SK-N-SH (cell line): ENCODE data around the gene CC2D2B. TPM values are rescaled to one million over a fixed set of nuclear protein-coding genes. Genes with fewer than 3 reads are reported as not detected.

Experiments
- CTCF ChIA-PET: fragments of 300-600, 350-600 bp; formaldehyde crosslinking; extraction: SDS; loops from one replicate; lab custom pipeline; 2021; lab: Yijun Ruan, JAX
- POLR2A ChIA-PET: fragments of 350-600 bp; sonication (Branson Sonifier 250); formaldehyde crosslinking; extraction: SDS; loops from one replicate; lab custom pipeline; 2020; ENCODE audit warnings: antibody characterized with exemption, inconsistent platforms; lab: Yijun Ruan, JAX
- DNase-seq: peaks from one replicate; pipeline ENCODE4 v3.0.0; 2012
- H2AFZ ChIP-seq: fragments of 200-600 bp; sonication (generic); 2 replicates; pipeline ENCODE4 v1.8.1; 2016; ENCODE audit warnings: antibody characterized with exemption, mild to moderate bottlenecking, low read depth
- H3F3A ChIP-seq: fragments of 200-600 bp; sonication (generic); replicated peaks from 2 replicates; pipeline ENCODE3; 2016; ENCODE audit warnings: antibody characterized with exemption, mild to moderate bottlenecking; ENCODE audit not compliant: insufficient read depth
- H3K27ac ChIP-seq, 2 experiments: fragments of 200-500 bp in 1 of 2; fragments of 200-600 bp in 1 of 2; sonication (Bioruptor generic) in 1 of 2; sonication (generic), shearing (Covaris generic) in 1 of 2; 2 replicates each; pipeline versions ENCODE4 v1.5.1 to v1.6.1; 2014 to 2016; ENCODE audit warnings: low read depth in 2 of 2, inconsistent platforms in 1 of 2, low read length in 1 of 2, mild to moderate bottlenecking in 1 of 2, mixed read lengths in 1 of 2
- H3K27me3 ChIP-seq: fragments of 200-600 bp; sonication (generic), shearing (Covaris generic); 2 replicates; pipeline ENCODE4 v1.6.1; 2016; ENCODE audit warnings: mixed run types; ENCODE audit not compliant: insufficient read depth
- H3K36me3 ChIP-seq, 2 experiments: fragments of 200-500 bp in 1 of 2; fragments of 200-600 bp in 1 of 2; sonication (Bioruptor generic) in 1 of 2; sonication (generic) in 1 of 2; replicated peaks in 1 of 2; 2 replicates each; pipeline versions ENCODE3 to v1.5.1; 2014 to 2016; ENCODE audit warnings: low read length in 1 of 2, mild to moderate bottlenecking in 1 of 2; ENCODE audit not compliant: insufficient read depth in 2 of 2, control insufficient read depth in 1 of 2
- H3K4me1 ChIP-seq, 2 experiments: fragments of 200-500 bp in 1 of 2; fragments of 200-600 bp in 1 of 2; sonication (Bioruptor generic) in 1 of 2; sonication (generic), shearing (Covaris generic) in 1 of 2; 2 replicates each; pipeline versions ENCODE4 v1.5.1 to v1.6.1; 2014 to 2016; ENCODE audit warnings: low read depth in 1 of 2, low read length in 1 of 2, mixed run types in 1 of 2; ENCODE audit not compliant: insufficient read depth in 2 of 2, control insufficient read depth in 1 of 2
- H3K4me2 ChIP-seq: fragments of 200-600 bp; sonication (generic), shearing (Covaris generic); 2 replicates; pipeline ENCODE4 v1.6.1; 2017; ENCODE audit warnings: mixed run types
- H3K4me3 ChIP-seq, 2 experiments: fragments of 200-500 bp in 1 of 2; fragments of 200-600 bp in 1 of 2; sonication (Bioruptor generic) in 1 of 2; sonication (generic), shearing (Covaris generic) in 1 of 2; 2 replicates each; pipeline versions ENCODE4 v1.5.1 to v1.8.1; 2014 to 2016; ENCODE audit warnings: low read depth in 2 of 2, inconsistent platforms in 1 of 2, low read length in 1 of 2, mild to moderate bottlenecking in 1 of 2, mixed read lengths in 1 of 2, moderate library complexity in 1 of 2
- H3K79me2 ChIP-seq: fragments of 200-600 bp; sonication (generic); 2 replicates; pipeline ENCODE4 v1.8.1; 2017; ENCODE audit warnings: mild to moderate bottlenecking; ENCODE audit not compliant: insufficient read depth
- H3K9ac ChIP-seq: fragments of 200-600 bp; sonication (generic); 2 replicates; pipeline ENCODE4 v1.6.1; 2017; ENCODE audit warnings: mixed run types
- H3K9me2 ChIP-seq: fragments of 200-600 bp; sonication (generic); 2 replicates; pipeline ENCODE4 v1.6.1; 2017; ENCODE audit warnings: mixed run types
- H3K9me3 ChIP-seq: fragments of 200-600 bp; sonication (generic); 2 replicates; pipeline ENCODE4 v1.6.1; 2017; ENCODE audit warnings: mixed run types, mild to moderate bottlenecking, moderate library complexity
- H4K20me1 ChIP-seq: fragments of 200-600 bp; sonication (generic); 2 replicates; pipeline ENCODE4 v1.6.1; 2017; ENCODE audit warnings: mild to moderate bottlenecking, mixed run types; ENCODE audit not compliant: insufficient read depth
- ELF1 ChIP-seq: IDR thresholded peaks from 2 replicates; pipeline ENCODE4 v1.4.0; 2012
- EZH2phosphoT487 ChIP-seq: fragments of 200-600 bp; sonication (generic); IDR thresholded peaks from 2 replicates; pipeline ENCODE4 v1.6.1; 2017; ENCODE audit warnings: low read depth, mixed run types, mild to moderate bottlenecking, antibody characterized with exemption, moderate library complexity, borderline replicate concordance
- FOSL2 ChIP-seq: IDR thresholded peaks from 2 replicates; pipeline ENCODE4 v1.4.0; 2012; ENCODE audit warnings: low read depth, mild to moderate bottlenecking, moderate library complexity, borderline replicate concordance
- GABPA ChIP-seq: IDR thresholded peaks from 2 replicates; pipeline ENCODE4 v1.4.0; 2012; ENCODE audit warnings: low read depth, mild to moderate bottlenecking
- GATA2 ChIP-seq: sonication (generic); formaldehyde crosslinking; IDR thresholded peaks from 2 replicates; pipeline ENCODE4 v1.5.0; 2020; ENCODE audit warnings: mild to moderate bottlenecking, missing genetic modification reagents
- MAX ChIP-seq: IDR thresholded peaks from 2 replicates; pipeline ENCODE4 v1.4.0; 2012; ENCODE audit warnings: low read depth
- NFIC ChIP-seq: IDR thresholded peaks from 2 replicates; pipeline ENCODE4 v1.4.0; 2012; ENCODE audit warnings: borderline replicate concordance
- NRF1 ChIP-seq: IDR thresholded peaks from 2 replicates; pipeline ENCODE4 v1.6.1; 2012; ENCODE audit warnings: low read depth, mild to moderate bottlenecking, low read length
- POLR2AphosphoS5 ChIP-seq: IDR thresholded peaks from 2 replicates; pipeline ENCODE4 v1.6.1; 2012; ENCODE audit warnings: low read depth, low read length
- RAD21 ChIP-seq: IDR thresholded peaks from 2 replicates; pipeline ENCODE4 v1.6.1; 2012; ENCODE audit warnings: mild to moderate bottlenecking, low read length
- RCOR1 ChIP-seq: fragments of 150-350 bp; IDR thresholded peaks from 2 replicates; pipeline ENCODE4 v1.6.1; 2017; ENCODE audit warnings: antibody characterized with exemption, low read length
- RXRA ChIP-seq: IDR thresholded peaks from 2 replicates; pipeline ENCODE4 v1.4.0; 2012; ENCODE audit warnings: low read depth, mild to moderate bottlenecking, borderline replicate concordance
- TAF1 ChIP-seq: IDR thresholded peaks from 2 replicates; pipeline ENCODE4 v1.6.1; 2012; ENCODE audit warnings: low read depth, mild to moderate bottlenecking, low read length, moderate library complexity, borderline replicate concordance
- TEAD4 ChIP-seq: IDR thresholded peaks from 2 replicates; pipeline ENCODE4 v1.4.0; 2012; ENCODE audit warnings: mild to moderate bottlenecking, borderline replicate concordance; ENCODE audit not compliant: insufficient read depth
- YY1 ChIP-seq: IDR thresholded peaks from 2 replicates; pipeline ENCODE4 v1.4.0; 2012; ENCODE audit warnings: low read depth, mild to moderate bottlenecking
- WGBS: methylation state at CpG from one replicate; pipeline ENCODE4 v1.1.6; 2017; ENCODE audit warnings: low lambda C conversion rate; 5-methylcytosine and 5-hydroxymethylcytosine counted together
- polyA plus RNA-seq, 3 experiments: library from polyadenylated mRNA; depleted of rRNA; stranded (reverse); fragments of >200 nt; gene quantifications; 2 replicates each; pipeline ENCODE4 v1.2.3, GENCODE V29; 2012

Gene CC2D2B
- polyA plus RNA-seq, 1 of the 3 experiments (the other 2 are of a cell fraction): not detected

DNA sequence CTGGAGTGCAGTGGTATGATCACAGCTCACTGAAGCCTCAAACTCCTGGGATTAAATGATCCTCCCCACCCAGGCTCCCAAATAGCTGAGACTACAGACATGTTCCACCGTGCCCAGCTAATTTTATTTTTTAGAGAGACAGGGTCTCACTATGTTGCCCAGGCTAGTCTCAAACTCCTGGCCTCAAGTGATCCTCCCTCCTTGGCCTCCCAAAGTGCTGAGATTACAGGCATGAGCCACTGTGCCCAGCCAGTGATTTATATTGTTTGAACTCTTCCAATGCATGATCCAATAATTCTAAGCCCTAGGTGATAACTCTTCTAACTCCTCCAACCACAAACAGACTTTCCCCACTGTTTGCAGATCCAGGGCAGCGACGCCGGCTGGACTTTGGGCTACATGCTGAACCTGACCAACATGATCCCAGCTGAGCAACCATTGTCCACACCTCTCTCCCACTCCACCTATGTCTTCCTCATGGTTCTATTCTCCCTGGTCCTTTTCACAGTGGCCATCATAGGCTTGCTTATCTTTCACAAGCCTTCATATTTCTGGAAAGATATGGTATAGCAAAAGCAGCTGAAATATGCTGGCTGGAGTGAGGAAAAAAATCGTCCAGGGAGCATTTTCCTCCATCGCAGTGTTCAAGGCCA, 41.8 kb upstream of the CC2D2B start:
- no peaks in the 10 kb centered on the region for H4K20me1 ChIP-seq
- 84% methylated on average over 6 of the region's 6 CpGs for WGBS
- H3K9me2 ChIP-seq: no peaks in the 10 kb centered on the region
- no peaks in the 10 kb centered on the region for H3F3A ChIP-seq
- no peaks in the 10 kb centered on the region for H3K9me3 ChIP-seq
- H3K27me3 ChIP-seq: no peaks in the 10 kb centered on the region
- H3K27ac ChIP-seq: no peak overlapping the region
- no peak for TF ChIP-seq RCOR1
- TF ChIP-seq MAX: no peak
- TF ChIP-seq RXRA: no peak
- no peak for TF ChIP-seq GATA2
- TF ChIP-seq NRF1: no peak
- TF ChIP-seq NFIC: no peak
- TF ChIP-seq RAD21: no peak
- TF ChIP-seq TEAD4: no peak
- TF ChIP-seq GABPA: no peak
- TF ChIP-seq TAF1: no peak
- no peak for TF ChIP-seq POLR2AphosphoS5
- TF ChIP-seq ELF1: no peak
- no peak for TF ChIP-seq FOSL2
- TF ChIP-seq EZH2phosphoT487: no peak
- H3K4me1 ChIP-seq: peaks cover 0 to 1% of the 10 kb centered on the region in 2 experiments; a peak in 1 of 4 replicates
- peaks cover 0 to 3% of the 10 kb centered on the region in 2 experiments for H3K36me3 ChIP-seq
- no peaks in the 10 kb centered on the region for H3K79me2 ChIP-seq
- no peak for DNase-seq
- no peak overlapping the region for H3K9ac ChIP-seq
- ChIA-PET POLR2A (no interaction called here), CTCF (interaction anchor here (1.1 to 1.6 kb wide), 8 partner anchors 22 to 491 kb away, joined by 3 to 16 read pairs (median 4); partner anchors contain the start of gene TCTN3)
- no peak overlapping the region for H3K4me2 ChIP-seq
- no peak overlapping the region for H2AFZ ChIP-seq
- no peak overlapping the region for H3K4me3 ChIP-seq

DNA sequence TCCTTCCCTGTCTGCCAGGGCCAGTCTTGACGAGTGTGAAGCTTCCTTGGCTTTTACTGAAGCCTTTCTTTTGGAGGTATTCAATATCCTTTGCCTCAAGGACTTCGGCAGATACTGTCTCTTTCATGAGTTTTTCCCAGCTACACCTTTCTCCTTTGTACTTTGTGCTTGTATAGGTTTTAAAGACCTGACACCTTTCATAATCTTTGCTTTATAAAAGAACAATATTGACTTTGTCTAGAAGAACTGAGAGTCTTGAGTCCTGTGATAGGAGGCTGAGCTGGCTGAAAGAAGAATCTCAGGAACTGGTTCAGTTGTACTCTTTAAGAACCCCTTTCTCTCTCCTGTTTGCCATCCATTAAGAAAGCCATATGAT, 41.3 kb upstream of the CC2D2B start:
- no peak for TF ChIP-seq YY1
- no peak for TF ChIP-seq RAD21
- no peak for TF ChIP-seq GATA2
- TF ChIP-seq, all 33 proteins: peak for 0
- Histone ChIP-seq H3K9me2 (no peaks in the 10 kb centered on the region), H3F3A (no peaks in the 10 kb centered on the region), H3K9ac (no peak overlapping the region), H3K36me3 (peaks cover 0 to 3% of the 10 kb centered on the region in 2 experiments), H3K27ac (no peak overlapping the region), H3K27me3 (no peaks in the 10 kb centered on the region), H3K4me2 (no peak overlapping the region), H4K20me1 (no peaks in the 10 kb centered on the region), H3K4me3 (no peak overlapping the region), H3K9me3 (no peaks in the 10 kb centered on the region), H3K79me2 (no peaks in the 10 kb centered on the region), H2AFZ (no peak overlapping the region), H3K4me1 (no peaks in the 10 kb centered on the region; a peak in 1 of 4 replicates)
- POLR2A ChIA-PET: no interaction called here
- 86% methylated on average over 2 of the region's 2 CpGs for WGBS
- no peak for DNase-seq
- CTCF ChIA-PET: interaction anchor here (1.1 to 1.4 kb wide), 2 partner anchors 173 to 492 kb away, joined by 3 to 5 read pairs; partner anchors contain the start of gene TCTN3
